Stimulated activated CD8-positive, alpha-beta memory T cell treated with anti-CD3 and anti-CD28 coated beads, Interleukin-15, amount 100 ng/mL, for 1 hour (primary cell): ENCODE measurements around the gene SNN.

Experiments
- DNase-seq: peaks from one replicate; pipeline ENCODE4 v3.0.0-alpha.2; 2020; ENCODE audit warnings: low read depth

The SNN gene

DNA sequence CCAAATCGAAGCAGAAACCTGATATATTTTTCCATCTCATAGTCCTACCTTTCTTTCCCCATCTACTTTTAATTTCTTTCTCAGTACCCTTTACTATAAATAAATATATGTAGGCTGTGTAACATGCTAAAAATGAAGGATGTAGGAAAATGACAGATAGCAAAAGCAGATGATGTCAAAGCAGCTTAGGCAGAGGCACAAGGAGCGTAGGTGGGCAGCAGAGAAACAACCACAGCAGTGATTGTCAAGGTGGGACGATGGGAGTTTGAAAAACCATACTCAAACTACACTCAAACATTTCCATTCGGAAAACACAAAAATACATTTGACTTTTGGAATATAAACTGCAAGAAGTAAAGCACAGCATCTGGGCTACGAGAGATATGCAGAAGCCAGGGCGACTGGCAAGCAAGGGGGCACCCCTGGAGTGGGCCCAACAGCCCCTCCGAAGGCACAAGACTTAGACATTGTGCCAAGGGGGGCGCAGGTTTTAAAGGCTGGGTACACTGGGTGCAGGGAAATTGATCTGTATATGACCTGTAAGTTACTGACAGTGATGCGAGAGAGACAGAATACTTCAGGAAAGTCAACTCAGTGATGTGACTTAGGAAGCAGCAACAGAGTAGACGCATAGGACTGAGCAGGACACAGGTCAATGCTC lies 31.1 kb downstream of the SNN start:
- DNase-seq: no peak

GRCh38 chr16:11700264-11701029 lies 32.2 kb downstream of the SNN start:
- no peak for DNase-seq

DNA sequence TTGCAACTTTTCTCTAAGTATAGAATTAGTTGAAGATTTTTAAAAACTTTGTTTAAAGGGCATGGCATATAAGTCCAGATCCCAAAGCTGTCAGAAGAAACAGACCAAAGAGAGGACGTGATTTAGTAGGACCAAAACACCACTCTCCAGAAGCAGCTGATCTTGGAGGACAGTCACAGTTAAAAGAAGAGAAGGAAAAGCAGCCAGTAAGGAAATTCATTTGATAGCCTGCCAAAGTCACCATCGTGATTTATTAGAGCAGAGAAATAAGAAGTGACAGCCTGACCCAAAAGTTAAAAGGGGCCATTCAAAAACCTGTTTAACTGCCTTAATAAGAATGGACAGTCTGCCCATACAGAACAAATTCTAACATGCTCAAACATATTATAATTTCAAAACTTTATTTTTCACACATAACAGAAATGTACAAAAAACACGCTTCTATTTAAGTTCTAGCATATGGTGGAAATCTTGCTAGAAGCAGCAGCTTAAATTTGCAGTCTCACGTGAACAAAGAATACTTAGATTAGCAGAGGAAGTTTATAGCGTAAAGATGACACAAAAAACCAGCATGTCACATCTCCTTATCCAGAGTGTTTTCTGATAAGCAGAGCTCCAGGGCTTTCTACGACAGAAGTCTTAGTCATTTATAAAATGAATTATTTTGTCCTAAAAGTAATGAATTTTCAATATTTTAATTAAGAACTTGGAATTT lies 37.2 kb downstream of the SNN start:
- DNase-seq: no peak

DNA sequence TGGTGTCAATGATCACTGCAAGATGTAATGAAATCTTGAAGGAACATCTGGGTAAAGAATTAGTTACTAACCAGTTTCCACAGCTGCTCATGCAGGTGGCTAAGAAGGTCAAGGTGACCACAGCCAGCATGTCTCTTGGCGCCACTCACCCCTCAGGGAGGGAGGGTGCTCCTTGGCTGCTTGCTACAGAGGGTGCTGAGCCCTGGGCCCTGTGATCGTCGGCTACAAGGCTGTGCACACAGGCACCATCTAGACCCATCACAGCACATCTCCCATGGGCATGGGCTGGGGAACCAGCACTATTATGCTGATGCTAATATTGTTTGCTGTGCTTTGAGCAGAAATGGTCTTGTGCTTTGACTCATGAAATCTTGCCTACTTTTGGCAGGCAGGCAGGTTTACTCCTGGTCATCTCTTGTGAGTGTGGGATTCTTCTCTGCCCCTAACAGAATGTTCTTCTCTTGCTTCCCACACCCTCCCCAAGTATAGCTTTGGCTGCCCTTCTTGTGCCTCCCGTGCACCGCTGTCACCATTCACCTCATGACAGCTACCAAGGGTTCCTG lies 38.0 kb downstream of the SNN start:
- no peak for DNase-seq

DNA sequence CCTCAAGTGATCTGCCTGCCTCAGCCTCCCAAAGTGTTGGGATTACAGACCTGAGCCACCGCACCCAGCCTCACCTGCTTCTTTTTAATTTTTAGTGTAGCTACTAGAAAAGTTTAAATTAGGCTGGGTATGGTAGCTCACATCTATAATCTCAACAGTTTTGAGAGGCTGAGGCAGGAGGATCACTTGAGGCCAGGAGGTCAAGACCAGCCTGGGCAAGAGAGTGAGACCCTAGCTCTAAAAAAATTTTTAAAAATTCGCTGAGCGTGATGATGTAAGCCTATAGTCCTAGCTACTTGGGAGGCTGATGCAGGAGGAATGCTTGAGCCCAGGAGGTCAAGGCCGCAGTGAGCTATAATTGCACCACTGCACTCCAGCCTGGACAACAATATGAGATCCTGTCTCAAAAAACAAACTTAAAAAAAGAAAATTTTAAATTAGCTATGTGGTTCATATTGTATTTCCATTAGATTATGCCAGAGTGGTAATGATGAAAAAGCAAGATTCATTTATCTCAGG lies 39.5 kb downstream of the SNN start:
- no peak for DNase-seq

GRCh38 chr16:11708421-11708820 lies 40.2 kb downstream of the SNN start:
- no peak for DNase-seq

- DNase-seq: no peak
These were observed 43.4 kb downstream of the SNN start for GRCh38 chr16:11711662-11712061.

GRCh38 chr16:11712122-11712521 lies 43.9 kb downstream of the SNN start:
- no peak for DNase-seq

- DNase-seq: no peak
These were observed 47.1 kb downstream of the SNN start for GRCh38 chr16:11715246-11715947.

DNA sequence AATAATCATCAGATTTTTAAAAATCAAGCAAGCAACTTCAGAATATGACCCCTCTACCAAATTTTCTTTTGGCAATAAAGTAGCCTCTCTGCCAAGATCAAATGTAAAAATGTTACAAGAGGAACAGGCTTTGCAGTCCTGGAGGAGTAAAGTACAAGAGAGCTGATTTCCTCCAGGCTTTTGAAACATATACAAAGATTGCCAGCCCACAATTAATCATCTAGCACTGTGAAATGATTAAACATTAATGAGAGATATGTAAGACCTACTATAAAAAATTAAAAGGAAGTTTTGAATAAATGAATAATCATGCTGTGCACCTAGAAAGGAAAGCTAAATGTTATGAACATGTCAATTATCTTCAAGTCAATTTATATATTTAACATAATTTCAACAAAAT lies 48.1 kb downstream of the SNN start:
- no peak for DNase-seq

DNA sequence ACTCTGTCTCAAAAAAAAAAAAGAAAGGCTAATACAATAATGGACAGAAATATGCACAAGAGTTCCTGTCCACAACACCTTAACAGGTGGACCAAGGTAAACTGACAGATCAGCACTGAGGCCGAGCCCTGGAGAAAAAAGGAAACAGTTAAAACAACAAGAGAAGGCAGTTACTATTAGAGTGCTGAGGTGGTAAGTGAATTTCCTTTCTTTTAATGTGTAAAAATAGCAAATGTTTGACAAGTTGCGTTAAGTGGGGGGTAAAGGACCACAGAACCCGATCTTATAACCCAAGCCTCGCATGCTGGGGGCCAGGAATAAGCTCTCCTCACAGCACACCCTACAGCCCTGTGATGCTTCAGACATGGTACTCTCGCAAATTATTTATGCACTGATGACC lies 49.6 kb downstream of the SNN start:
- DNase-seq: no peak

DNA sequence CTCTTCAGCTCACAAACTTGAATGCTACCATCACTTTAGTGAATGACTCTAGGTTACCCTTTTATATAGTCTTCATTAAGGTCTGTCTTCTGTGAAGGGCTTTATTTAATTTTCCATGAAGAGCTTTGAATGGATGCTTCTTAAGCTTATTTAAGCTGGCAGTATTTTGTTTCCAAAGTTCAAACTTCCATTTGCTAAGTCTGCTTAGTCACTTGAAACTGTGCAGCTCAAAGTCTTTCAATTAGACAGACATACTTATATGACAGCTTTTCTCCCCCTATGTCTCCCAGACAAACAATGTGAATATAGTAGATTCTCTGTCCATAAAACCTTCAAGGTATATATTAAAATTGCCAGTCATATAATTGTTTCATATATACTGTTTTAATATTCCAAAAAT lies 50.9 kb downstream of the SNN start:
- DNase-seq: no peak

DNA sequence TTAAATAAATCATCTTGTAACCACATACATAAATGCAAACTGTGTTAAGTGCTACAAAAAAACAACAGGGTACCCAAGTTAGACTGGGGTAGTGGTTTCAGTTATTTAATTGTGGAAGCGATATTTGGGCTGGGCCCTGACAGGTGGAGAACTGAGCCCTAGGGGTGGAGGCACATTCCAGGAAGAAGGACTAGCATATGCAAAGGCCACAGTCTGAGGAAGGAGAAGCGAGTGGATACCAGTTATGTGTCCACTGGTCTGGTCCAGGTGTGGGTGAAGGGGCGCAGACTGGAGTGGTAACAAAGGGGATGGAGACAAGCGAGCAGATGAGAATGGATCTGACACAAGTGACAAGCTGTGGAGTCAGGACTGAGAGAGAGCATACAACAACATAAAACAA lies 51.5 kb downstream of the SNN start:
- DNase-seq: no peak

DNA sequence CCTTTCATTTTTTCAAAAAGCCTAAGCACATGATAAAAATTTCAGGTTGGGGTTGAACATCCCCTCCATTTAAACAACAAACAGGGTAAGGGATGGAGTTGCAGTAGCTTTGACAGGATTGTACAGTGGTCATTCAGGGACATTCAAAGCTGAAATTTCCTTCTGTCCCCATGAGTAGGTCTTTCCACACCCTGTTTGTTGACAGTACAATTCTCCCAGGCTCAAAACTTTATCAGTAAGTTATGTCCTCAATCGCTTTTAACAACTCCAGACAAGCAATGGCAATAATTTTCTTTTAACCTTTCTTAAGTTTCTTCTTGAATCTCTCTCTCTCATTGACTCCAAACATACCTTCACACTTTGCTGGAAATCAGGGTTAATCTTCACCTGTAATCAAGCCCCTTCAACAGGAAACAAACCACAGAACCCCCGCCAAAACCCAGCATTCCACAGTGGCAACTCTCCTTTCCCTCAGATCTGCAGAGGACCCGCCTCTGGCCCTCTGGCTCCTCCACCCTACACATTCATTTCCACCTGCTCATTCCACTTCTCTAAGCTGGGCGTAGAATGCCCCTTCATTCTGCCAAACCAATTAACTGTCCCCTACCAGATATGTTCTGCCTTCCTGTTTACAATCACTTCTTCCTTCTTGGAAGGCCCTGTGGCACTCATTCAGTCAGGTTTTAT lies 53.7 kb downstream of the SNN start:
- DNase-seq: no peak

DNA sequence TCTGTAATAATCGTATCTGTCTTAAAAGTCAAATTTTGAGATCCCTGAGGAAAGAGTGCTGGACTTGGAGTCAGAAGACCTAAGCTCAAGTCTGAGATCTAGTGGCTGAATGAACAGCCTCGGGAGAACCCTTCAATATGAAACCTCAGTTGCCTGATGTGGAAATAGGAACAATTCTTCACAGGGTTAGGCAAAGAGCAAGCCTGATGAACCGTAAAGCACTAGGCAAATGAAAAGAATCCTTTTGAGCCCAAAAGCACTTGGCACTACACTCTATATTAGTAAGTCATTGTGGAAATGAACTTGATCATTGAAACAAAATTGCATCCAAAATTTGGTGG lies 54.2 kb downstream of the SNN start:
- DNase-seq: no peak

DNA sequence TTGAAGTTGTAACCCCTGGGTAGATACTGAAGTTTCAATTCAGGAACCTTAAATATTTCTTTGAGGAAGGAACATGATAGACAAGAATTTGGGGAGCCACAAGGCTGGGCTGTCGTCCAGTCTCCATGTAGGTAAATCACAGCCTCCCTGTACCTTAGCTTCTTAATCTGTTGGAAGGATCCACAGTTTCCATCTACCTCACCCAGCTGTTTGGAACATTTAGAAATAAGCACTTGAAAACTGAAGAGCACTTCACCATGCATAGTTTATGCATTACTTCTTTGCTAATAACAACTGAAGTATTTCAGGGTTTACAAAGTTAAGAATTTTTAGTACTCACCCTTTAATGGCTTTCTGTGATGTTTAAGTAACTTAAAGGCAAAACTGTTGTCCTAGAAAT lies 57.2 kb downstream of the SNN start:
- no peak for DNase-seq

GRCh38 chr16:11726008-11726407 lies 57.8 kb downstream of the SNN start:
- no peak for DNase-seq

GRCh38 chr16:11727796-11728543 lies 59.7 kb downstream of the SNN start:
- DNase-seq: no peak
